GM18861 (cell line): ENCODE data around the gene TAF8.

ENCODE experiments used
- ATAC-seq: cut with Tn5 transposase; IDR thresholded peaks from one replicate; pipeline ENCODE4 v1.9.1; 2021; ENCODE audit not compliant: unreplicated experiment

The TAF8 gene

GRCh38 chr6:42049948-42050296, 402 bp upstream of the TAF8 start:
- no peak for ATAC-seq

- no peak for ATAC-seq
Measured at GRCh38 chr6:42051268-42051653, 937 bp downstream of the TAF8 start.

DNA sequence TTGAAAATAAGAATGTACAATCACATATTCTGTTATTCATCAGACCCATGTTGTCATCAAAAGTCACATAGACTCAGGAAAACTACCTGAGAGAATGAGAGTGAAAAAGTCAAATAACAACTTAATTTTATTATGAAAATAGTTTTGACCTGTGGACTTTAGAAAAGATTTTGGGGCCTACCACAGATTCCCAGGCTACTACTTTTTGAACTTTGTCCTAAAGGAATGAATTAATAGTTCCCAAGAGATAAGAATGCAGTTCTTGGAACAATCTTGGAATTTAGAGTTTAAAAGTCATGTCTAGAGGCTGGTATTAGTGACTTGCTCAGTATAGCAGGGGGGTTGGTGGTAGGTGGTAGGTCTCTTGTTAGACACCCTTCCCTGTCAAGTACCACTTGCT, 3.3 kb downstream of the TAF8 start:
- no peak for ATAC-seq

- no peak for ATAC-seq
Measured at GRCh38 chr6:42059743-42060142, 9.4 kb downstream of the TAF8 start.

DNA sequence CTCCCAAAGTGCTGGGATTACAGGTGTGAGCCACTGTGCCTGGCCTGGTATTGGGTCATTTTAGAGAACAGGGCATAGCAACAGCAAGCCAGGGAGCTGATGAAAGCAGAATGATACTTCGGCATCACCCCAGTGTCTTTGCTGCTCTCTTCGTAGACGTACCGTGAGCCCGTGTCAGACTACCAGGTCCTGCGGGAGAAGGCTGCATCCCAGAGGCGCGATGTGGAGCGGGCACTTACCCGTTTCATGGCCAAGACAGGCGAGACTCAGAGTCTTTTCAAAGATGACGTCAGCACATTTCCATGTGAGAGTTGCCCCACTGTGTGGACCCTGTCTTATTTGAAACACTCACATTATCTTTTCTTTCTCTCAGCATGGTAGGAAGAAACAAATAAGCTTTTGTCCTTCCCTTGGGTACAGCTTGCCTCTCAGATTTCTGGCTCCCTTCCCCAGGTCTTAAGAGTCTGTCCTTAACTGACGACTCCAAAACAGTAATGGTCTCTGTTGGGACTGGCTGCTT, 15.9 kb downstream of the TAF8 start:
- no peak for ATAC-seq

- no peak for ATAC-seq
Measured at GRCh38 chr6:42068173-42068572, 17.8 kb downstream of the TAF8 start.

GRCh38 chr6:42068872-42069522, 18.7 kb downstream of the TAF8 start:
- ATAC-seq = no peak

DNA sequence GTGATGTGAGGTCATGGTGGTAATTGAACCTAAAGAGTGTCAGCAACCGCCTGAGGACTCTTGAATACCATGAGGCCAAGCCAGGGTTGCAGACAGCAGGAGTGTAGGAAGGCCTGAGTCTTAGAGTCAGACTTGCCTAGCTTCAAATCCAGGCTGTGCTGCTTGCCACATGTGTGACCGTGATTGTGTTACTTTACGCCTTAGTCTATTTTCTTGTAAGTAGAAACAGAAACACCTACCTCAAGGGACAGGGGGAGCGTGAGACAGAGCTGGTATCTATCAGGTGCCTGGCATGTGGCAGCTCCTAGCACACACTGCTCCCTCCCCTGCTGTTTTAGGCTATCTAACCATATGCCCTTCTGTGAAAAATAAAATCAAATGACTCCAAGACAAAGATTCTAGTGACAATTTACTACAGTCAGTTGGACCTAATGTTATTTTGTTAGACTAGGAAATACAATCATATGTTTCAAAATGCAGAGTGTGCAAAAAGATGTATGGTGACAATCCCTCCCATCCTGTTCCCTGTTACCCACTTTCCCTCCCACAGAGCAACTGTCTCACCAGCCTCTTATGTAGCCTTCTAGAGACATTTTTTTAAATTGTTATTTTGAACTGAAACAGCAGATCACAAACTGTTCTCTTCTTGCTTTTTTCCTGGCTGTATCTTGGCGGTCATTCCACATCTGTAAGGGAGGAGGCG, 21.7 kb downstream of the TAF8 start:
- ATAC-seq = no peak

DNA sequence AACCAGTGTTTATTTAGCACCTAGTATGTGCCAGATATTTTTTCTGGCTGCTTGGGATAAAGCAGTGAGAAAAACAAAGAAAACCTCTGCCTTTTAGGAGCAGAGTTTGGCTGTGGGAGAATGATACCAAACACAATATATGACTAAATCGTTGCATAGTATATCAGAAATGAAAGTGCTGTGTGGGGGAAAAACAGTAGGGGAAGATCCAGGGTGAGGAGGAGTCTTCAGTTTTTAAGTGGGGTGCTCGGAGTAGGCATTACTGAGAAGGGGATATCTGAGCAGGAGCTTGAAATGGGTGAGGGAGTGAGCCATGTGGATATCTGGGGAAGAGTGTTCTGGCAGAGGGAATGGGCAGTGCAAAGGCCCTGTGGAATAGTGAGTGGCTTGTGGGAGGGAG, 23.0 kb downstream of the TAF8 start:
- no peak for ATAC-seq

GRCh38 chr6:42075159-42075838, 25.0 kb downstream of the TAF8 start:
- ATAC-seq = no peak

- no peak for ATAC-seq
Measured at GRCh38 chr6:42078386-42078785, 28.1 kb downstream of the TAF8 start.

- ATAC-seq = no peak
Measured at GRCh38 chr6:42079941-42080464, 29.7 kb downstream of the TAF8 start.

GRCh38 chr6:42083530-42083929, 33.2 kb downstream of the TAF8 start:
- ATAC-seq = no peak

- no peak for ATAC-seq
Measured at GRCh38 chr6:42084889-42085288, 34.6 kb downstream of the TAF8 start.

DNA sequence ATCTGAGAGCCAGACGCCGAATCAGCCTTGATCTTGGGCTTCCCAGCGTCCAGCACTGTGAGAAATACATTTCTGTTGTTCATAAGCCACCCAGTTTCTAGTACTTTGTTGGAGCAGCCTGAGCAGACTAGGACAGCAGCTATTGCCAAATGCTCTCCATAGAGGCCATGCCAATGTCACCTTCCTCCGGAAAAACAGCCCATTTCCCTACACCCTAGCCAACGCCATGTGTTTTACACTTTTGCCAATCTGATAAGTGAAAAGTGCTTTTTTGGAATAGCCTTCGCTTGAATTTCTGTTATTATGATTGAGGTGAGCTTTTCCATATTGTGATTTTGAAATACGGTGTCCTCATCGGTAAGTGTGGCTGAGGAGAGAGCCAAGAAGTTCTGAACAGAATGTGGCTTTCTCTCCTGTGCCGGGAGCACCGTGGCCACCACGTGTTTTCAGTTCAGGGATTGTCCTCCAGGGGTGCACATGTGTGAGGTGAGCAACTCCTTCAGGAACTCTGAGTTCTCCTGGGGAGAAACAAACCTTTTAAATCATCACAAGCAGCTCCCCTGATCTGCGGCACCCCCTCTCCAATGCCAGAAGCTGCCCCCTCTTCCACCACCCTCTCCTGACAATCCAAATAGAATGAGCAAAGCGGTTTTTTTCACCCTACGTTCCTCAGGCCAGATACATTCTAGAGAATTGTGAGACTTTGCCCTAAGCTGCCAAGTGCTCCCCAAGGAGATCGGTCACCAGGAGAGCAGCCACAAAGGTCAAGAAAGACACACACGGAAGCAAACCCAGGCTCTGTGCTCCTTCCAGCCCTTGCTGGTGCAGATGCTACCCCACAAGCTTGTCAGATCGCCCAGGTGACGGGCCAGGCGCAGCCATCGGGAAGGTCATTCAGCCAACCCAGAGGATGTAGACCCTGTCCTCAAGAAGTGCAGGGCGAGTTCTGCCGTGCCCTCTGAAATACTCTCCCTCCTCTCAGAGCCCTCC, 36.0 kb downstream of the TAF8 start:
- no peak for ATAC-seq

DNA sequence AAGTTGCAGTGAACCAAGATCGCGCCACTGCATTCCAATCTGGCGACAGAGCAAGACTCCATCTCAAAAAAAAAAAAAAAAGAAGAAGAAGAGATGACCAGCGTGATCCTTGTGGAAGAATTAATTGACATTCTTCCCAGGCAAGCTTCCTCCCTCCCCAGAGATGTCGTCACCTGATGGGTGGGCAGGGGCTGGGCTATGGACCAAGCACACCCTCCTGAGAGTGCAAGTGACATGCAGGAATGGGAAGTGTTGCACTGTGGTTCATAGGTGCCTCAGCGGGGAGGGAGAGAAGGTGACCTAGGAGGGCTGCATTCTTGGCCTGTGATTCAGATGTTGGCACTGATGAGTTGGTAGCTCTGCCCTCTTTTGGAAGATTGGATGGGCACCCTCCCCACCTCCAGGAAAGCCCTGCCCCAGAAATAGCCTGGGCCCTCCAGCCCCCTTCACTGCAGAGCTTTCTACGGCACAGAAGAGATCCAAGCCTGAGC, 37.8 kb downstream of the TAF8 start:
- no peak for ATAC-seq

DNA sequence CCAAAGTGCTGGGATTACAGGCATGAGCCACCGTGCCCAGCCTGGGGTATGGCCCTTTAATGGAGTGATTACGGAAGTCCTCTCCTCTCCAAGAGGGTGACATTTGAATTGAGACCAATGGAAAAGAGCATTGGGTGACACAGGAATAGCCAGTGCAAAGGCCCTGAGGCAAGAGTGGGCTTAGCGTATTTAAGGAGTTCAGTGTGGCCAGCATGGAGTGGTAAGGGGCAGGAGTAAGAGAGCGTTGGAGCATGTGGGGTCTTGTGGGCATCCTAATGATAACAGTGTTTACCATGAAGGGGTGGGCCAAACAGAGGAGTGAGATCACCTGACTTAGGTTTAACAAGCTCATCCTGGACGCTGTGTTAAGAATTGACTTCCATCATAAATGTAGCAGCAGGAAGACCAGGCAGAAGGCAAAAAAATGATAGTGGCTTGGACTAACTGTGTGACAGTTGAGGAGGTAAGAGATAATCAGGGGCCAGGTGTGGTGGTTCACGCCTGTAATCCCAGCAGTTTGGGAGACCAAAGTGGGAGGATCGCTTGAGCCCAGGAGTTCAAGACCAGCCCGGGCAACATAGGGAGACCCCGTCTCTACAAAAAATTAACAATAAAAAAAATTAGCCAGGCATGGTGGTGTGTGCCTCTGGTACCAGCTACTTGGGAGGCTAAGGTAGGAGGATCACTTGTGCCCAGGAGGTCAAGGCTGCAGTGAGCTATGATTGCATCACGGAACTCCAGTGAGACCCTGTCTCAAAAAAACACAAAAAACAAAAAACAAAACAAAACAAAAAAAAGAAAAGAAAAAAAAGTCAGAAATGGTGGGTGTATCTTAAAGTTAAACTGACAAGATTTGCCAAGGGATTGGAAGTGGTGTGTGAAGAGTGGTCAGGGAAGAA, 40.7 kb downstream of the TAF8 start:
- no peak for ATAC-seq

- no peak for ATAC-seq
Measured at GRCh38 chr6:42091718-42092023, 41.3 kb downstream of the TAF8 start.

DNA sequence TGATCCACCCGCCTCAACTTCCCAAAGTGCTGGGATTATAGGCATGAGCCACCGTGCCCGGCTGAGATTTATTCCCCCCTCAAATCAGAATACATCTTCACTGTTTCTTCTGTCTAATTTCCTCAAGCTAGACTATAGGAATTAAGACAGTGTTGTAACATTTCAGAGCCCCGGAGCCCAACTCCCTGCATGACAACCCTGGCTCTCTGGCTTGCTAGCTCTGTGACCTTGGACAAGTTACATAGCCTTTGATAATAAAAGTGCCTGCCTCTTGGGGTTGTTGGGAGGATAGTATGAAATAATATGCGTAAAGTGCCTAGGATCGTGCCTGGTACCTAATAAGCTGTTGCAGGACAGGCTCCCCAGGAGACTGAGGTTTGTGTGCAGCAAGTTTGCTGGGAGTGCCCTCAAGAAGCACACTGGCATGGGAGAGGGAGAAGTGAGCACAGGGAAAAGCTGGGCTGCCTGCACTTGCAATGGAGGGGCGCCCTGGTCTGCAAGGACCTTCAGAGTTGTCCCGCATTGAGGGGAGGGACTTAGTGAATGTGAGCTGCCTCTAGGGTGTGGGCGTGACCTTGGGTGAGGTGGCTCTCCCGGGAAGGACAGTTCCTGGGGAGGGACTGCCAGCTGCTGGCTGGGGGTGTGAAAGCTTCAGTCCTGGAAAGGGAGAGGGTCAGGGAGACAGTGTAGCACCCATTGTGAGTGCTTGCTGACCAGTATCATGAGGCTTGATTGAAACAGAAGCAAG, 43.4 kb downstream of the TAF8 start:
- ATAC-seq = no peak
